ENCODE data around the gene ZNRD2.

The ZNRD2 gene

DNA sequence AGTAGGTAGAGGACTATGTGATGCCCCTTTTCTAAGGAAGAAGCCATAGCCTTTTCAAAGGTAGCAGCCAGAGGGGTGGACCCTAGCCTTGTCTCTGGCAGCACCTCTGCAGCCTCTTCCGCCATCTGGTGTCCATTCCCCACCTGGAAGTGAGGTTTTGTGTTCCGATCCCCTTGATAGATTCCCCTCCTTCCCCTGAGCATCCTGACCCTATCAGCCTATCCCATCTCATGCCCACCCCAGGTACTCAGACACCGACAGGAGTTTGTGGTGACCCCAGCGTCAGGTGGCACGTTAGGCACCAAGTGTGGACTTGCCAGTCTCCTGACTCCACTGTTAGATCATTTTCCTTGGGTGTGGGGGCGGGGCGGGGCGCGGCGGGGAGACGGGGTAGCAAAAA is 1.7 kb downstream of the ZNRD2 start:
- peaks cover 24 to 61% of the 10 kb centered on the region in 2 donors for H3K4me1 ChIP-seq (ENCODE audit: control insufficient read depth in 1 of 2, insufficient read depth in 2 of 2, low read length in 2 of 2)
- H3K4me3 ChIP-seq (ENCODE audit: low read depth in 1 of 2, low read length in 2 of 2) = peak overlapping the region; percentile 78 to 95
- H3K27me3 ChIP-seq (ENCODE audit: low read depth, low read length) = no peaks in the 10 kb centered on the region
- peak overlapping the region; percentile 69 for H3K27ac ChIP-seq (ENCODE audit: low read length)
- no peaks in the 10 kb centered on the region for H3K36me3 ChIP-seq (ENCODE audit: control insufficient read depth in 1 of 2, insufficient read depth in 2 of 2, low read length in 2 of 2)
- no peaks in the 10 kb centered on the region for H3K9me3 ChIP-seq (ENCODE audit: control insufficient read depth in 1 of 2, low read length in 2 of 2)

- Histone ChIP-seq H3K36me3 (ENCODE audit: control insufficient read depth in 1 of 2, insufficient read depth in 2 of 2, low read length in 2 of 2) (no peaks in the 10 kb centered on the region), H3K4me3 (ENCODE audit: low read depth in 1 of 2, low read length in 2 of 2) (peak within 1 kb of the TSS; percentile 78 to 95), H3K27me3 (ENCODE audit: low read depth, low read length) (no peaks in the 10 kb centered on the region), H3K27ac (ENCODE audit: low read length) (peak within 1 kb of the TSS; percentile 69), H3K4me1 (ENCODE audit: control insufficient read depth in 1 of 2, insufficient read depth in 2 of 2, low read length in 2 of 2) (peaks cover 25 to 66% of the 10 kb centered on the region in 2 donors), H3K9me3 (ENCODE audit: control insufficient read depth in 1 of 2, low read length in 2 of 2) (no peaks in the 10 kb centered on the region)
Measured at GRCh38 chr11:65572356-65573051, 2.2 kb downstream of the ZNRD2 start, which contains the start of gene FAM89B. Gene FAM89B, plus strand, starts transcription at chr11:65572538. Its CDS starts 132 bp downstream, at chr11:65572670.

GRCh38 chr11:65573391-65574079 is 3.3 kb downstream of the ZNRD2 start:
- H3K4me3 ChIP-seq (ENCODE audit: low read depth in 1 of 2, low read length in 2 of 2) = peak overlapping the region; percentile 74 to 95
- no peaks in the 10 kb centered on the region for H3K27me3 ChIP-seq (ENCODE audit: low read depth, low read length)
- H3K36me3 ChIP-seq (ENCODE audit: control insufficient read depth in 1 of 2, insufficient read depth in 2 of 2, low read length in 2 of 2) = peaks cover 0 to 2% of the 10 kb centered on the region in 2 donors
- H3K4me1 ChIP-seq (ENCODE audit: control insufficient read depth in 1 of 2, insufficient read depth in 2 of 2, low read length in 2 of 2) = peaks cover 35 to 66% of the 10 kb centered on the region in 2 donors
- H3K27ac ChIP-seq (ENCODE audit: low read length) = peak overlapping the region; percentile 45
- no peaks in the 10 kb centered on the region for H3K9me3 ChIP-seq (ENCODE audit: control insufficient read depth in 1 of 2, low read length in 2 of 2)

DNA sequence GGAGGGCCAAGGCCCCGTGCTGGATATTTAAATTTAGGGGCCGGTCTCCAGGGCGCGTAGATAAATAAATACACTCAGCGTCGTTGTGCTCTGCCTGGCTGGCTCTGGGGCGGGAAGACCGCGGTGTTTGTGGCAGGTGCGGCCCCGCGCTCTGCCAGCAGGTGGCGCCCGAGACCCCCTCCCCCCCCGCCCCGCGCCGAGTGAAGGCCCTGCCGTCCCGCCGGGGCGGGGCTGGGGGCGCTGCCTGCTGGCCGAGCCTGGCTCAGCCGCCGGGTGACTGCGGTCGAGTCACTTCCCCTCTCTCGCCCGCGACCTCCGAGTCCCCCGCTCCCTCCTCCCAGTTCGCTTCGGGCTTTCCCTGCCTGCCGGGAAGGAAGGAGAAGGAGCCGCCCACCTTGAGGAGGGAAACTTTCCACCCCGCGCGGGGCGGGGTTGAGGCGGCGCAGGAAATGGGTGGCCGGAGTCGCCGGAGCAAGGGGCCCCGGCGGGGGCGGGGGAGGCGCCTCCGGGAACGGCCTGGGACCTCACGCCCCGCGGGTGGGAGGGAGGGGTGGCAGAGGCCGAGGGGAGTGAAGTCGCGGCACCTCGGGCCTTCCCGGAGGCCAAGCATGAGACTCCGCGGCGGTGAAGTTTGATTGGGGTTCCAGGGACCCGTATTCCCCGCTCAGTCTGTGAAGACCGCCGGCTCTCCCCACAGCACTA is 4.0 kb downstream of the ZNRD2 start:
- Histone ChIP-seq H3K4me1 (ENCODE audit: control insufficient read depth in 1 of 2, insufficient read depth in 2 of 2, low read length in 2 of 2) (peaks cover 33 to 64% of the 10 kb centered on the region in 2 donors), H3K4me3 (ENCODE audit: low read depth in 1 of 2, low read length in 2 of 2) (peak overlapping the region; percentile 74 to 95), H3K9me3 (ENCODE audit: control insufficient read depth in 1 of 2, low read length in 2 of 2) (no peaks in the 10 kb centered on the region), H3K27me3 (ENCODE audit: low read depth, low read length) (no peaks in the 10 kb centered on the region), H3K27ac (ENCODE audit: low read length) (peak overlapping the region; percentile 81), H3K36me3 (ENCODE audit: control insufficient read depth in 1 of 2, insufficient read depth in 2 of 2, low read length in 2 of 2) (peaks cover under 1 to 5% of the 10 kb centered on the region in 2 donors)

DNA sequence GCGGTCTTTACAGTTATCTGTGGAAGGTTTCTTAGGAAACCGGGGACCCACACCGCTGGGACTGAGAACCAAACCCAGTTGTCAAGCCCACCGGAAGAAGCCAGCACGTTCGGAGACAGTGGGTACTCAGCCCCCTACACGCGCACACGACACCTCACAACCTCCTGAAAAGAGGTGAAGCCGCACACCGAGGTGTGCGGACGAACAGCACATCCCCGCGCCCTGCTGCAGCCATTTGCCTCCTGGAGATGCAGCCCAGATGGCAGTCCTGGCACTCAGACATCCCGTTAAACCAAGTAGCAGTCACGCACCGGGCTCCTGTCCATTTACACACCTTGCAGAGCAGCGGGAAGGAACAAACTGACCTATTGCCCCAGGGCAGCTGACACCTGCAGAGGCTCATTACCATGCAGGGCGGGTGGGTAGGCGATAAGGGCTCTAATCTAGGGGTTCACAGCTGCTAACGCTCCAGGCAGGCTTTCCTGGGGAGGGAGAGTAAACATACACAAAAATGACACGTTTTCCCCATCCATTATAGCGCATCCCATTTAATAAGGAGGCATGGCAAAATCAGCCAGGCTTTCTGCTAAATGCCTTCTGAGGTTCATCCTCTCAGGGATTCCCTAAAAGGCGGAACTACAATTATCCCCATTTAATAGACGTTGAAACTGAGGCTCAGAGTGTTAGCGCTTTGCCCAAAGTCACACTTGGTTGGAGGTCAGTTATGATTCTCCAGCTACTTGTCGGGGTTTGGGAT is 4.7 kb downstream of the ZNRD2 start:
- H3K9me3 ChIP-seq (ENCODE audit: control insufficient read depth in 1 of 2, low read length in 2 of 2) = no peaks in the 10 kb centered on the region
- H3K36me3 ChIP-seq (ENCODE audit: control insufficient read depth in 1 of 2, insufficient read depth in 2 of 2, low read length in 2 of 2) = peaks cover 8% of the 10 kb centered on the region in 2 donors
- H3K4me1 ChIP-seq (ENCODE audit: control insufficient read depth in 1 of 2, insufficient read depth in 2 of 2, low read length in 2 of 2) = peaks cover 33 to 62% of the 10 kb centered on the region in 2 donors
- peak overlapping the region; percentile 81 for H3K27ac ChIP-seq (ENCODE audit: low read length)
- peak overlapping the region; percentile 72 to 95 for H3K4me3 ChIP-seq (ENCODE audit: low read depth in 1 of 2, low read length in 2 of 2)
- H3K27me3 ChIP-seq (ENCODE audit: low read depth, low read length) = no peaks in the 10 kb centered on the region

DNA sequence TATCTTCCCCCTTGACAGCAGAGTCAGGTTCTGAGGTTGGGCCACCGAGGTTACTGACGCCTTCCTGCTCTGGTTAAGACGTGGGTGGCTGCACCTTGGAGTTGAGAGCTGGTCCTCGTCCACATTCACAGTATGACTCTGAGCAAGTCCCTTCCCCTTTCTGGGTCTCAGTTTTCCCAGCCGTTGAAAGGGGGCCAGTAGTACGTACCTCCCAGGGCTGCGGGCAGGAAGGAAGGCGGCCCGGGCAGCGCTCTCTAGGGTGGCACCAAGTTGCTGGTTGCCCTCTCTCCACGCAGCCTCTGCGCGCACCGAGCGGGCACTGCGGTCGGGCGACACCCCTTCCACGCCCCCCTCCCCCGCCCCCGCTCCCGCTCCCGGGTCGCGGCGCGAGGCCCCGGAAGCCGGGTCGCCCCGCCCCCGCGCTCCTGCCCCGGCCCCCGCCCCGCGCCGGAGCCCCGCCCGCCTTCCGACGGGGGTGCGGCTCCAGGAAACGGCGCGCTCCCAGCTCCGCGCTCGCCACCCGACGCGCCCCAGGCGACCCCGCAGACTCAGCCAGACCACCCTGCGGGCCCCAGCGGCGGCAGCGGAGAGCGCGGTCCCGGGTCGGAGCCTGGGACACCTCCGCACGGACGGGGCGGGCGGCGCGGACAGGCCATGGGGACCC is 5.4 kb downstream of the ZNRD2 start, which contains the start of gene EHBP1L1:
EHBP1L1 (plus strand) TSS at position 486 of the 664 bp plus-strand sequence. CDS start 250 bp downstream, outside the sequence.
- H3K27me3 ChIP-seq (ENCODE audit: low read depth, low read length) = no peaks in the 10 kb centered on the region
- H3K27ac ChIP-seq (ENCODE audit: low read length) = peak within 1 kb of the TSS; percentile 94
- H3K36me3 ChIP-seq (ENCODE audit: control insufficient read depth in 1 of 2, insufficient read depth in 2 of 2, low read length in 2 of 2) = peaks cover 15 to 16% of the 10 kb centered on the region in 2 donors
- H3K9me3 ChIP-seq (ENCODE audit: control insufficient read depth in 1 of 2, low read length in 2 of 2) = no peaks in the 10 kb centered on the region
- H3K4me3 ChIP-seq (ENCODE audit: low read depth in 1 of 2, low read length in 2 of 2) = peak within 1 kb of the TSS; percentile 76 to 95
- peaks cover 33 to 60% of the 10 kb centered on the region in 2 donors for H3K4me1 ChIP-seq (ENCODE audit: control insufficient read depth in 1 of 2, insufficient read depth in 2 of 2, low read length in 2 of 2)

GRCh38 chr11:65576232-65576866 is 6.1 kb downstream of the ZNRD2 start:
- H3K4me3 ChIP-seq (ENCODE audit: low read depth in 1 of 2, low read length in 2 of 2) = peak overlapping the region; percentile 76 to 95
- no peaks in the 10 kb centered on the region for H3K9me3 ChIP-seq (ENCODE audit: control insufficient read depth in 1 of 2, low read length in 2 of 2)
- H3K27ac ChIP-seq (ENCODE audit: low read length) = peak overlapping the region; percentile 94
- H3K4me1 ChIP-seq (ENCODE audit: control insufficient read depth in 1 of 2, insufficient read depth in 2 of 2, low read length in 2 of 2) = peaks cover 26 to 54% of the 10 kb centered on the region in 2 donors
- H3K27me3 ChIP-seq (ENCODE audit: low read depth, low read length) = no peaks in the 10 kb centered on the region
- H3K36me3 ChIP-seq (ENCODE audit: control insufficient read depth in 1 of 2, insufficient read depth in 2 of 2, low read length in 2 of 2) = peaks cover 18 to 21% of the 10 kb centered on the region in 2 donors

GRCh38 chr11:65576867-65577755 is 6.8 kb downstream of the ZNRD2 start:
- Histone ChIP-seq H3K36me3 (ENCODE audit: control insufficient read depth in 1 of 2, insufficient read depth in 2 of 2, low read length in 2 of 2) (peaks cover 21 to 29% of the 10 kb centered on the region in 2 donors), H3K9me3 (ENCODE audit: control insufficient read depth in 1 of 2, low read length in 2 of 2) (no peaks in the 10 kb centered on the region), H3K4me1 (ENCODE audit: control insufficient read depth in 1 of 2, insufficient read depth in 2 of 2, low read length in 2 of 2) (peaks cover 21 to 46% of the 10 kb centered on the region in 2 donors), H3K27me3 (ENCODE audit: low read depth, low read length) (no peaks in the 10 kb centered on the region), H3K4me3 (ENCODE audit: low read depth in 1 of 2, low read length in 2 of 2) (peak overlapping the region; percentile 76 to 95), H3K27ac (ENCODE audit: low read length) (peak overlapping the region; percentile 94)

DNA sequence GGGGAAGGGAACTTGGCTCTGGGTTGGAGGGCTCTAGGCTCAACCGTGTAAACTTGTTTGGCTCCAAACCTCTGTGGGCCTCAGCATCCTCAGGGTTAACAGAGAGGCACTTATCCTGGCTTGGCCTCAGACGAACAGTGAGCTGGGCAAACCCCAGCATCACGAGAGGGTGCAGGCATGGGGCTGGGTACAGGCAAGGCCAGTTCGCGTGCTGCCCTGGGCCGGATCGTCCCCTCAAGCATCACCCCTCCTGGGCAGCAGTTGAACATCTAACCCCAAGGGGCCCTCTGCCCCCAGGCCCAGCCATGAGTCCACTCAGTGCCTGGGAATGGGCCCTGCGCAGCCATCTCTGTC is 7.5 kb downstream of the ZNRD2 start:
- Histone ChIP-seq H3K4me3 (ENCODE audit: low read depth in 1 of 2, low read length in 2 of 2) (peak overlapping the region; percentile 76 to 95), H3K36me3 (ENCODE audit: control insufficient read depth in 1 of 2, insufficient read depth in 2 of 2, low read length in 2 of 2) (peaks cover 24 to 31% of the 10 kb centered on the region in 2 donors), H3K9me3 (ENCODE audit: control insufficient read depth in 1 of 2, low read length in 2 of 2) (no peaks in the 10 kb centered on the region), H3K27ac (ENCODE audit: low read length) (peak overlapping the region; percentile 94), H3K27me3 (ENCODE audit: low read depth, low read length) (no peaks in the 10 kb centered on the region), H3K4me1 (ENCODE audit: control insufficient read depth in 1 of 2, insufficient read depth in 2 of 2, low read length in 2 of 2) (peaks cover 21 to 45% of the 10 kb centered on the region in 2 donors)
